ENCODE results near the gene DGKI.
A peak's percentile ranks its signal among the peaks of the same experiment; 100 is the strongest.

DGKI gene

DNA sequence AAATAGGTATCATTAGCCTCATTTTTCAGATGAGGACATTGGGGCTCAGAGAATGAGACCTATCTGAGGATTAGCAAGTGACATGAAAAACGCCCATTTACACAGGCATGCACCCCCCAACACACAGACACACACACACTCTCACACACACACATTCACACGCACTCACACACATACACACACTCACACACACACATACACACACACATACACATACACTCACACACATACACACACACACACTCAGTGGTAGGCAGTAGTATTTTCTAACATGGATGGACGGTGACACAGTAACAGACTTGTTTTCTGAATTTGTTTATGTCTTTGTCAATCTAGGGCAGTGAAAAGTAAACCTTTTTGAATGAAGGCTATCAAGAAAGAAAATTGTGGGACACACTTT, 21.3 kb downstream of the DGKI start:
- H3K4ac ChIP-seq (ENCODE audit: low read depth in 1 of 2, low read length in 2 of 2), result no peak overlapping the region
- no peak overlapping the region for H2BK15ac ChIP-seq (ENCODE audit: low read depth, poor library complexity, severe bottlenecking)
- no peak overlapping the region for H3K23ac ChIP-seq (ENCODE audit: low read length in 2 of 2)
- peaks cover 2% of the 10 kb centered on the region for H3K79me1 ChIP-seq (replicated peaks; ENCODE audit: low read length, poor library complexity, severe bottlenecking)
- WGBS, result 95% methylated on average over 3 of the region's 3 CpGs
- H3K4me3 ChIP-seq (ENCODE audit: insufficient read depth in 1 of 2, low read depth in 1 of 2, low read length in 2 of 2), result no peak overlapping the region
- no peak overlapping the region for H3K4me2 ChIP-seq (ENCODE audit: low read length, poor library complexity, severe bottlenecking)
- peak overlapping the region in 1 of 2 experiments; percentile 23 for H3K14ac ChIP-seq (ENCODE audit: low read length in 2 of 2)
- H4K91ac ChIP-seq (ENCODE audit: low read length), result peak overlapping the region; percentile 63
- no peak overlapping the region for H3K9ac ChIP-seq (ENCODE audit: low read length)
- no peak overlapping the region for H2AK5ac ChIP-seq (ENCODE audit: low read length, severe bottlenecking)
- H2BK120ac ChIP-seq (ENCODE audit: low read depth, low read length), result no peak overlapping the region
- no peak for DNase-seq
- H3K36me3 ChIP-seq (ENCODE audit: control insufficient read depth in 1 of 2, insufficient read depth in 2 of 2, low read depth in 1 of 2, low read length in 2 of 2), result no peaks in the 10 kb centered on the region
- H3K27ac ChIP-seq (ENCODE audit: low read length, poor library complexity, severe bottlenecking), result no peak overlapping the region
- H2AFZ ChIP-seq (ENCODE audit: low read depth, low read length), result no peak overlapping the region
- H3K18ac ChIP-seq (ENCODE audit: low read depth in 1 of 2, low read length in 2 of 2), result no peak overlapping the region
- no peak overlapping the region for H2BK12ac ChIP-seq (ENCODE audit: low read length in 2 of 2)
- no peak overlapping the region for H2BK5ac ChIP-seq (ENCODE audit: low read depth, low read length, poor library complexity, severe bottlenecking)
- H3K4me1 ChIP-seq (ENCODE audit: control insufficient read depth, insufficient read depth, low read depth, low read length), result peaks cover 3% of the 10 kb centered on the region
- no peaks in the 10 kb centered on the region for H3K9me3 ChIP-seq (ENCODE audit: control insufficient read depth, low read length)
- H3K27me3 ChIP-seq (ENCODE audit: control insufficient read depth in 1 of 2, insufficient read depth in 1 of 2, low read length in 2 of 2), result no peaks in the 10 kb centered on the region
- H4K8ac ChIP-seq (ENCODE audit: low read length), result no peak overlapping the region

- Histone ChIP-seq H2BK5ac (ENCODE audit: low read depth, low read length, poor library complexity, severe bottlenecking) (no peak overlapping the region), H3K9me3 (ENCODE audit: control insufficient read depth, low read length) (no peaks in the 10 kb centered on the region), H3K27ac (ENCODE audit: low read length, poor library complexity, severe bottlenecking) (no peak overlapping the region), H3K23ac (ENCODE audit: low read length in 2 of 2) (no peak overlapping the region), H3K9ac (ENCODE audit: low read length) (peak overlapping the region; percentile 61), H2BK120ac (ENCODE audit: low read depth, low read length) (no peak overlapping the region), H4K91ac (ENCODE audit: low read length) (no peak overlapping the region), H3K18ac (ENCODE audit: low read depth in 1 of 2, low read length in 2 of 2) (no peak overlapping the region), H3K4ac (ENCODE audit: low read depth in 1 of 2, low read length in 2 of 2) (no peak overlapping the region), H2AFZ (ENCODE audit: low read depth, low read length) (no peak overlapping the region), H2AK5ac (ENCODE audit: low read length, severe bottlenecking) (no peak overlapping the region), H3K36me3 (ENCODE audit: control insufficient read depth in 1 of 2, insufficient read depth in 2 of 2, low read depth in 1 of 2, low read length in 2 of 2) (no peaks in the 10 kb centered on the region), H2BK15ac (ENCODE audit: low read depth, poor library complexity, severe bottlenecking) (no peak overlapping the region), H3K27me3 (ENCODE audit: control insufficient read depth in 1 of 2, insufficient read depth in 1 of 2, low read length in 2 of 2) (no peaks in the 10 kb centered on the region), H4K8ac (ENCODE audit: low read length) (no peak overlapping the region), H3K79me1 (replicated peaks; ENCODE audit: low read length, poor library complexity, severe bottlenecking) (no peaks in the 10 kb centered on the region), H3K4me3 (ENCODE audit: insufficient read depth in 1 of 2, low read depth in 1 of 2, low read length in 2 of 2) (no peak overlapping the region), H3K14ac (ENCODE audit: low read length in 2 of 2) (no peak overlapping the region), H3K4me1 (ENCODE audit: control insufficient read depth, insufficient read depth, low read depth, low read length) (peaks cover 3% of the 10 kb centered on the region), H3K4me2 (ENCODE audit: low read length, poor library complexity, severe bottlenecking) (no peak overlapping the region), H2BK12ac (ENCODE audit: low read length in 2 of 2) (no peak overlapping the region)
- WGBS, result 23% methylated on average over 8 of the region's 8 CpGs
- peak; percentile 12 for DNase-seq
These were observed 25.9 kb downstream of the DGKI start for GRCh38 chr7:137820677-137821420.

DNA sequence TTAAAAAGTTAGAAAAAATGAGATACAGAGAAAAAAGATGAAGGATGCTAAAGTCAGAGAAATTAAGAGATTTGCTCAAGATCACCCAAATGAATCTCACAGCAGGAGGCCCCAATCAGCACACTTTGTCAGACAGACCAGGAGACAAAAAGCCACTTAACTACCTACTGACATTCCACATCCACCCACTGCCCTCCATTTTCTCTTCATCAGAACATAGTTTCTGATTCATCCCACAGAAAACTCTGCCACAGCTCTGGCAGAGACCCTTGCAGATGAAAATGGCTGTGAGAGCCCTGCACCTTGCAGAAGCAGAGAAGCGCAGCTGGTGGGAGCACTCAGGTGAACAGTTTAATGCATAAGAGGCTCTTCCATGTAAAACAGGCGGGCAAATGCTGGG, 26.6 kb downstream of the DGKI start:
- H3K36me3 ChIP-seq (ENCODE audit: control insufficient read depth in 1 of 2, insufficient read depth in 2 of 2, low read depth in 1 of 2, low read length in 2 of 2), result no peaks in the 10 kb centered on the region
- H3K9me3 ChIP-seq (ENCODE audit: control insufficient read depth, low read length), result no peaks in the 10 kb centered on the region
- no peak overlapping the region for H2BK5ac ChIP-seq (ENCODE audit: low read depth, low read length, poor library complexity, severe bottlenecking)
- H3K79me1 ChIP-seq (replicated peaks; ENCODE audit: low read length, poor library complexity, severe bottlenecking), result no peaks in the 10 kb centered on the region
- peak overlapping the region; percentile 61 for H3K9ac ChIP-seq (ENCODE audit: low read length)
- H3K14ac ChIP-seq (ENCODE audit: low read length in 2 of 2), result no peak overlapping the region
- H3K4ac ChIP-seq (ENCODE audit: low read depth in 1 of 2, low read length in 2 of 2), result no peak overlapping the region
- DNase-seq, result no peak
- WGBS, result 80% methylated on average over 2 of the region's 2 CpGs
- H3K18ac ChIP-seq (ENCODE audit: low read depth in 1 of 2, low read length in 2 of 2), result no peak overlapping the region
- no peak overlapping the region for H4K91ac ChIP-seq (ENCODE audit: low read length)
- no peak overlapping the region for H3K4me3 ChIP-seq (ENCODE audit: insufficient read depth in 1 of 2, low read depth in 1 of 2, low read length in 2 of 2)
- H2BK15ac ChIP-seq (ENCODE audit: low read depth, poor library complexity, severe bottlenecking), result no peak overlapping the region
- no peaks in the 10 kb centered on the region for H3K27me3 ChIP-seq (ENCODE audit: control insufficient read depth in 1 of 2, insufficient read depth in 1 of 2, low read length in 2 of 2)
- peaks cover 3% of the 10 kb centered on the region for H3K4me1 ChIP-seq (ENCODE audit: control insufficient read depth, insufficient read depth, low read depth, low read length)
- no peak overlapping the region for H4K8ac ChIP-seq (ENCODE audit: low read length)
- H2BK120ac ChIP-seq (ENCODE audit: low read depth, low read length), result no peak overlapping the region
- no peak overlapping the region for H2AK5ac ChIP-seq (ENCODE audit: low read length, severe bottlenecking)
- H2AFZ ChIP-seq (ENCODE audit: low read depth, low read length), result no peak overlapping the region
- no peak overlapping the region for H2BK12ac ChIP-seq (ENCODE audit: low read length in 2 of 2)
- no peak overlapping the region for H3K23ac ChIP-seq (ENCODE audit: low read length in 2 of 2)
- no peak overlapping the region for H3K27ac ChIP-seq (ENCODE audit: low read length, poor library complexity, severe bottlenecking)
- no peak overlapping the region for H3K4me2 ChIP-seq (ENCODE audit: low read length, poor library complexity, severe bottlenecking)

- H2BK5ac ChIP-seq (ENCODE audit: low read depth, low read length, poor library complexity, severe bottlenecking), result no peak overlapping the region
- no peak overlapping the region for H3K4me2 ChIP-seq (ENCODE audit: low read length, poor library complexity, severe bottlenecking)
- no peaks in the 10 kb centered on the region for H3K27me3 ChIP-seq (ENCODE audit: control insufficient read depth in 1 of 2, insufficient read depth in 1 of 2, low read length in 2 of 2)
- H3K36me3 ChIP-seq (ENCODE audit: control insufficient read depth in 1 of 2, insufficient read depth in 2 of 2, low read depth in 1 of 2, low read length in 2 of 2), result no peaks in the 10 kb centered on the region
- no peak overlapping the region for H2AFZ ChIP-seq (ENCODE audit: low read depth, low read length)
- peaks cover 3% of the 10 kb centered on the region for H3K4me1 ChIP-seq (ENCODE audit: control insufficient read depth, insufficient read depth, low read depth, low read length)
- no peak overlapping the region for H3K4me3 ChIP-seq (ENCODE audit: insufficient read depth in 1 of 2, low read depth in 1 of 2, low read length in 2 of 2)
- no peak overlapping the region for H2BK120ac ChIP-seq (ENCODE audit: low read depth, low read length)
- no peak overlapping the region for H3K18ac ChIP-seq (ENCODE audit: low read depth in 1 of 2, low read length in 2 of 2)
- no peak overlapping the region for H3K9ac ChIP-seq (ENCODE audit: low read length)
- H4K91ac ChIP-seq (ENCODE audit: low read length), result no peak overlapping the region
- 62% methylated on average over 2 of the region's 2 CpGs for WGBS
- H3K79me1 ChIP-seq (replicated peaks; ENCODE audit: low read length, poor library complexity, severe bottlenecking), result no peaks in the 10 kb centered on the region
- no peak overlapping the region for H3K4ac ChIP-seq (ENCODE audit: low read depth in 1 of 2, low read length in 2 of 2)
- peak; percentile 60 for DNase-seq
- H3K27ac ChIP-seq (ENCODE audit: low read length, poor library complexity, severe bottlenecking), result no peak overlapping the region
- H2AK5ac ChIP-seq (ENCODE audit: low read length, severe bottlenecking), result no peak overlapping the region
- no peak overlapping the region for H2BK12ac ChIP-seq (ENCODE audit: low read length in 2 of 2)
- H3K23ac ChIP-seq (ENCODE audit: low read length in 2 of 2), result no peak overlapping the region
- H2BK15ac ChIP-seq (ENCODE audit: low read depth, poor library complexity, severe bottlenecking), result no peak overlapping the region
- H4K8ac ChIP-seq (ENCODE audit: low read length), result no peak overlapping the region
- no peaks in the 10 kb centered on the region for H3K9me3 ChIP-seq (ENCODE audit: control insufficient read depth, low read length)
- no peak overlapping the region for H3K14ac ChIP-seq (ENCODE audit: low read length in 2 of 2)
These were observed 28.7 kb downstream of the DGKI start for GRCh38 chr7:137818036-137818435.
